ENCODE data around the gene CBFA2T3. TPM values are rescaled to one million over a fixed set of nuclear protein-coding genes. Genes with fewer than 3 reads are reported as not detected.

CBFA2T3 gene
- total and polyA plus RNA-seq, 4 donors: 4.7 to 11.8 (median 6.6) TPM

- no peak for ATAC-seq (ENCODE audit: insufficient read depth, low FRiP score)
- H3K4me1 ChIP-seq (ENCODE audit: control insufficient read depth in 5 of 5, insufficient read depth in 5 of 5, low read length in 5 of 5): peaks cover 0 to 8% (median 0%) of the 10 kb centered on the region in 5 donors
- no peak overlapping the region for H3K4me3 ChIP-seq
- TF ChIP-seq CTCF (IDR thresholded peaks at IDR 0.05; ENCODE audit: control extremely low read depth, extremely low read depth): no peak
- no peak overlapping the region for H3K9ac ChIP-seq (ENCODE audit: insufficient read depth in 1 of 2, low read length in 2 of 2)
- no peak for DNase-seq
- no peaks in the 10 kb centered on the region for H3K9me3 ChIP-seq (ENCODE audit: control insufficient read depth in 4 of 4, insufficient read depth in 3 of 4, low read length in 3 of 4)
- peaks cover 0 to 15% (median 3%) of the 10 kb centered on the region in 3 donors for H3K27me3 ChIP-seq (ENCODE audit: control insufficient read depth in 3 of 3, insufficient read depth in 3 of 3, low read length in 2 of 3)
- no peak overlapping the region for H3K27ac ChIP-seq (ENCODE audit: low read depth in 1 of 2, low read length in 1 of 2)
- H3K36me3 ChIP-seq (ENCODE audit: control insufficient read depth in 4 of 4, insufficient read depth in 4 of 4, low read length in 4 of 4): no peaks in the 10 kb centered on the region
- 78 to 94% methylated on average over 11 of the region's 11 CpGs for WGBS, 2 donors
These were observed 25.0 kb downstream of the CBFA2T3 start for GRCh38 chr16:88951989-88952388.

GRCh38 chr16:88951501-88951900 lies 25.5 kb downstream of the CBFA2T3 start:
- WGBS, 2 donors: 88 to 91% methylated on average over 15 of the region's 15 CpGs
- H3K9me3 ChIP-seq (ENCODE audit: control insufficient read depth in 4 of 4, insufficient read depth in 3 of 4, low read length in 3 of 4): no peaks in the 10 kb centered on the region
- DNase-seq (no peak), ATAC-seq (ENCODE audit: insufficient read depth, low FRiP score) (no peak)
- no peak for TF ChIP-seq CTCF (IDR thresholded peaks at IDR 0.05; ENCODE audit: control extremely low read depth, extremely low read depth)
- peaks cover 0 to 15% (median 3%) of the 10 kb centered on the region in 3 donors for H3K27me3 ChIP-seq (ENCODE audit: control insufficient read depth in 3 of 3, insufficient read depth in 3 of 3, low read length in 2 of 3)
- H3K4me1 ChIP-seq (ENCODE audit: control insufficient read depth in 5 of 5, insufficient read depth in 5 of 5, low read length in 5 of 5): peaks cover 0 to 8% (median 0%) of the 10 kb centered on the region in 5 donors
- no peaks in the 10 kb centered on the region for H3K36me3 ChIP-seq (ENCODE audit: control insufficient read depth in 4 of 4, insufficient read depth in 4 of 4, low read length in 4 of 4)
- H3K27ac ChIP-seq (ENCODE audit: low read depth in 1 of 2, low read length in 1 of 2): no peak overlapping the region
- no peak overlapping the region for H3K4me3 ChIP-seq
- no peak overlapping the region for H3K9ac ChIP-seq (ENCODE audit: insufficient read depth in 1 of 2, low read length in 2 of 2)

- no peak overlapping the region for H3K4me3 ChIP-seq
- no peaks in the 10 kb centered on the region for H3K9me3 ChIP-seq (ENCODE audit: control insufficient read depth in 4 of 4, insufficient read depth in 3 of 4, low read length in 3 of 4)
- H3K27ac ChIP-seq (ENCODE audit: low read depth in 1 of 2, low read length in 1 of 2): no peak overlapping the region
- no peak for DNase-seq
- no peak for TF ChIP-seq CTCF (IDR thresholded peaks at IDR 0.05; ENCODE audit: control extremely low read depth, extremely low read depth)
- no peak overlapping the region for H3K9ac ChIP-seq (ENCODE audit: insufficient read depth in 1 of 2, low read length in 2 of 2)
- ATAC-seq (ENCODE audit: insufficient read depth, low FRiP score): no peak
- H3K36me3 ChIP-seq (ENCODE audit: control insufficient read depth in 4 of 4, insufficient read depth in 4 of 4, low read length in 4 of 4): no peaks in the 10 kb centered on the region
- H3K27me3 ChIP-seq (ENCODE audit: control insufficient read depth in 3 of 3, insufficient read depth in 3 of 3, low read length in 2 of 3): peaks cover 0 to 15% (median 5%) of the 10 kb centered on the region in 3 donors
- WGBS, 2 donors: 82 to 90% methylated on average over 17 of the region's 17 CpGs
- peaks cover 0 to 3% (median 0%) of the 10 kb centered on the region in 5 donors for H3K4me1 ChIP-seq (ENCODE audit: control insufficient read depth in 5 of 5, insufficient read depth in 5 of 5, low read length in 5 of 5)
These were observed 28.1 kb downstream of the CBFA2T3 start for GRCh38 chr16:88948781-88949490.
